ENCODE data around the gene HSD17B7. TPM values are rescaled to one million over a fixed set of nuclear protein-coding genes. Genes with fewer than 3 reads are reported as not detected.

The HSD17B7 gene
- total and polyA plus RNA-seq, 2 of the 8 experiments (the other 6 are each of a cell fraction or from before 2014, with no cell fraction given), result 31.0 to 37.8 TPM

DNA sequence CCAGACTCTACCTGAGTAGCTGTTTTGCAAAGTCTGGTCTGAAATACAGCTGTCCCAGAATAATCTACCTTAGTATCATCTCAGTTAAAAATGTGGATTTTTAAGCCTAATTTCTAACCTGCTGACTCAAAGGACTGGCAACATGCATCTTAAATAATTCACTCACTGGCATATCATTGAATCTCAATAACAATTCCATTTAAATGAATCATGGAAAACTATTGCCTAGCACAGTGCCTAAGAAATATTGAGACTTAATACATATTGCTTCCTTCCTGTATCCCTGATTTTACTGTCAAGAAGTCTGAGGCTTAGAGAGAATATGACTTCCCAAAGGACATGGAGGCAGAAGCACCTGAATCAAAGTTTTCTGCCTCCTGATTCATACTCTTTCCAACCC, 67.3 kb downstream of the HSD17B7 start:
- Histone ChIP-seq H2AK5ac (ENCODE audit: low read depth, low read length) (no peak overlapping the region), H4K20me1 (replicated peaks in 1 of 2; ENCODE audit: control insufficient read depth in 1 of 2, insufficient read depth in 2 of 2, low read length in 2 of 2) (no peaks in the 10 kb centered on the region), H2BK20ac (ENCODE audit: low read length) (no peak overlapping the region), H3K4me1 (replicated peaks in 1 of 4; ENCODE audit: control insufficient read depth in 3 of 4, insufficient read depth in 4 of 4, low read length in 3 of 4) (no peaks in the 10 kb centered on the region), H2BK12ac (ENCODE audit: low read depth, low read length) (no peak overlapping the region), H3K27me3 (replicated peaks in 1 of 4; ENCODE audit: control insufficient read depth in 3 of 4, extremely low read depth in 1 of 4, insufficient read depth in 3 of 4, low read length in 3 of 4) (no peaks in the 10 kb centered on the region), H2BK5ac (ENCODE audit: low read depth, low read length) (no peak overlapping the region), H4K8ac (ENCODE audit: extremely low read depth, insufficient read depth, low read length) (no peak overlapping the region), H3K14ac (ENCODE audit: insufficient read length) (no peak overlapping the region), H3K79me1 (ENCODE audit: low read depth, low read length) (no peaks in the 10 kb centered on the region), H2BK120ac (replicated peaks; ENCODE audit: low read depth, low read length) (no peak overlapping the region), H3K9me3 (ENCODE audit: insufficient read depth in 2 of 2, low read depth in 1 of 2, low read length in 1 of 2) (no peaks in the 10 kb centered on the region), H3K18ac (ENCODE audit: extremely low read depth, low read length) (no peak overlapping the region), H2BK15ac (ENCODE audit: low read length) (no peak overlapping the region), H4K91ac (replicated peaks; ENCODE audit: insufficient read length, low read length) (no peak overlapping the region), H4K5ac (ENCODE audit: insufficient read length, low read depth, low read length) (no peak overlapping the region), H3K36me3 (ENCODE audit: control insufficient read depth in 2 of 4, insufficient read depth in 4 of 4, low read length in 3 of 4) (no peaks in the 10 kb centered on the region), H3K23ac (ENCODE audit: insufficient read length) (no peak overlapping the region), H3K56ac (replicated peaks; ENCODE audit: insufficient read length, low read depth, low read length) (no peak overlapping the region), H3K4me2 (ENCODE audit: insufficient read depth in 1 of 2, low read depth in 2 of 2, low read length in 2 of 2) (no peak overlapping the region), H3K23me2 (ENCODE audit: low read depth, low read length) (no peaks in the 10 kb centered on the region), H3K4me3 (ENCODE audit: extremely low read depth in 1 of 4, insufficient read depth in 2 of 4, low read depth in 3 of 4, low read length in 4 of 4) (no peak overlapping the region), H3K79me2 (ENCODE audit: control insufficient read depth in 1 of 2, insufficient read depth in 2 of 2, low read length in 2 of 2) (no peaks in the 10 kb centered on the region), H2AFZ (ENCODE audit: low read length) (no peak overlapping the region), H3K27ac (ENCODE audit: low read depth, low read length) (no peak overlapping the region), H3K4ac (replicated peaks; ENCODE audit: insufficient read length, low read depth, low read length) (no peak overlapping the region), H3K9ac (replicated peaks in 1 of 4; ENCODE audit: extremely low read depth in 1 of 4, low read depth in 3 of 4, low read length in 3 of 4) (no peak overlapping the region)
- POLR2A ChIA-PET (ENCODE audit: partially characterized antibody), result no interaction called here
- CTCF ChIA-PET (ENCODE audit: partially characterized antibody), result interaction anchor here (1.0 to 4.2 kb wide), 5 partner anchors 10 to 458 kb away, joined by 5 to 26 read pairs (median 5); partner anchors contain the start of gene RGS4
- TF ChIP-seq MAFK (IDR thresholded peaks at IDR 0.05; ENCODE audit: low read depth, low read length) (no peak), JUN (IDR thresholded peaks at IDR 0.05; ENCODE audit: low read depth, low read length) (no peak), SP2 (IDR thresholded peaks at IDR 0.05; ENCODE audit: low read length) (no peak), POLR2A (IDR thresholded peaks at IDR 0.05; ENCODE audit: control extremely low read depth in 1 of 2, low read depth in 2 of 2, low read length in 2 of 2) (no peak), CBX8 (IDR thresholded peaks at IDR 0.05; ENCODE audit: borderline replicate concordance, low read depth, low read length) (no peak), SUZ12 (IDR thresholded peaks at IDR 0.05; ENCODE audit: low read length) (no peak), JUND (IDR thresholded peaks at IDR 0.05; ENCODE audit: low read length) (no peak), SIRT6 (IDR thresholded peaks at IDR 0.05; ENCODE audit: low read length) (no peak), SIX5 (IDR thresholded peaks at IDR 0.05; ENCODE audit: low read depth, low read length) (no peak), EZH2 (IDR thresholded peaks at IDR 0.05; ENCODE audit: low read depth, low read length, severe bottlenecking) (no peak)
- TF ChIP-seq, protein P1, sequence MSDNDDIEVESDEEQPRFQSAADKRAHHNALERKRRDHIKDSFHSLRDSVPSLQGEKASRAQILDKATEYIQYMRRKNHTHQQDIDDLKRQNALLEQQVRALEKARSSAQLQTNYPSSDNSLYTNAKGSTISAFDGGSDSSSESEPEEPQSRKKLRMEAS (IDR thresholded peaks at IDR 0.05), result no peak
- DNase-seq (ENCODE audit: low read depth in 1 of 2, low spot score in 2 of 2), result no peak
- no peak for FAIRE-seq
